HepG2 (cell line): ENCODE results near the gene MBD2. TPM values are rescaled to one million over a fixed set of nuclear protein-coding genes. Genes with fewer than 3 reads are reported as not detected.

Experiments used
- ATAC-seq: fragments of 200-7000 bp; cut with Tn5 transposase; 3 replicates; pipeline ENCODE4 v1.9.1; 2020; ENCODE audit warnings: mild to moderate bottlenecking, moderate library complexity
- BruUV-seq: library from RNA; stranded (reverse); fragments of 400-500 nt; replicated peaks from 2 replicates; lab custom pipeline; 2021; lab: Mats Ljungman, UMichigan
- CTCF ChIA-PET: fragments of 300-600 bp; formaldehyde crosslinking; extraction: SDS; loops from one replicate; lab custom pipeline; 2021; ENCODE audit warnings: low total read pairs, inconsistent platforms, low intra/inter-chr PET ratio; lab: Yijun Ruan, JAX
- POLR2A ChIA-PET: fragments of 350-600 bp; sonication (Branson Sonifier 250); formaldehyde crosslinking; loops from one replicate; lab custom pipeline; 2020; ENCODE audit warnings: antibody characterized with exemption, inconsistent platforms; lab: Yijun Ruan, JAX
- DNase-seq: peaks from one replicate; pipeline ENCODE4 v3.0.0-alpha.2; 2015; ENCODE audit warnings: low spot score
- FAIRE-seq: peaks from 3 replicates; lab custom pipeline; 2011; peaks lifted over from hg19 to GRCh38; lab: Jason Lieb, UNC
- H2AFZ ChIP-seq: one replicate; pipeline ENCODE4 v1.6.1; 2011; ENCODE audit warnings: low read length, inconsistent platforms
- H3K27ac ChIP-seq: fragments of 300-600 bp; 3 replicates; pipeline ENCODE4 v1.8.0; 2011; ENCODE audit warnings: mixed run types, mild to moderate bottlenecking, mixed read lengths, low read length, inconsistent platforms; ENCODE audit not compliant: insufficient read depth; ENCODE audit errors: extremely low read length
- H3K27me3 ChIP-seq, 2 experiments: fragments of 200-600 bp in 1 of 2; 2 replicates in 1 of 2; 3 replicates in 1 of 2; pipeline versions ENCODE4 v1.6.0 to v1.8.0; 2011; ENCODE audit warnings: low read length in 2 of 2, mild to moderate bottlenecking in 2 of 2, moderate library complexity in 2 of 2, inconsistent platforms in 1 of 2; ENCODE audit not compliant: insufficient read depth in 2 of 2, control insufficient read depth in 1 of 2
- H3K36me3 ChIP-seq, 2 experiments: fragments of 200-600 bp in 1 of 2; replicated peaks in 1 of 2; 2 replicates in 1 of 2; 3 replicates in 1 of 2; pipeline versions ENCODE4 v1.5.1 to v1.8.0; 2011; ENCODE audit warnings: low read length in 2 of 2, inconsistent platforms in 1 of 2; ENCODE audit not compliant: insufficient read depth in 2 of 2, control insufficient read depth in 1 of 2
- H3K4me1 ChIP-seq: 2 replicates; pipeline ENCODE4 v1.5.1; 2012; ENCODE audit warnings: low read length, inconsistent platforms; ENCODE audit not compliant: insufficient read depth
- H3K4me2 ChIP-seq: 2 replicates; pipeline ENCODE4 v1.6.0; 2011; ENCODE audit warnings: low read depth, low read length, inconsistent platforms
- H3K4me3 ChIP-seq, 3 experiments: fragments of 200-600 bp in 1 of 3; sonication (generic), shearing (Covaris generic) in 1 of 3; replicated peaks in 1 of 3; 2 replicates each; pipeline ENCODE4 v1.5.1; 2011 to 2016; ENCODE audit warnings: low read length in 3 of 3, inconsistent platforms in 2 of 3, low read depth in 2 of 3, mild to moderate bottlenecking in 2 of 3, control low read depth in 1 of 3, mixed read lengths in 1 of 3; ENCODE audit not compliant: insufficient read depth in 1 of 3
- H3K79me2 ChIP-seq: one replicate; pipeline ENCODE4 v1.6.1; 2011; ENCODE audit warnings: low read length, inconsistent platforms; ENCODE audit not compliant: insufficient read depth
- H3K9ac ChIP-seq: 2 replicates; pipeline ENCODE4 v1.6.0; 2011; ENCODE audit warnings: mild to moderate bottlenecking, low read depth, low read length, inconsistent platforms; ENCODE audit not compliant: insufficient read depth
- H3K9me3 ChIP-seq: 2 replicates; pipeline ENCODE4 v1.5.1; 2012; ENCODE audit warnings: mild to moderate bottlenecking, low read length
- H4K20me1 ChIP-seq: 2 replicates; pipeline ENCODE4 v1.6.0; 2011; ENCODE audit warnings: inconsistent platforms, mild to moderate bottlenecking, low read length, moderate library complexity; ENCODE audit not compliant: insufficient read depth
- FOSL2 ChIP-seq: sonication (generic); formaldehyde crosslinking; IDR thresholded peaks from 2 replicates; pipeline ENCODE4 v1.4.0; 2020; ENCODE audit warnings: missing genetic modification reagents
- KDM3A ChIP-seq: IDR thresholded peaks from 2 replicates; pipeline ENCODE4 v1.6.1; 2018; ENCODE audit warnings: low read depth, missing compliant biosample characterization
- PATZ1 ChIP-seq: sonication (generic); formaldehyde crosslinking; IDR thresholded peaks from 2 replicates; pipeline ENCODE4 v1.4.0; 2020; ENCODE audit warnings: missing genetic modification reagents
- SATB2 ChIP-seq: sonication (generic); formaldehyde crosslinking; IDR thresholded peaks from 2 replicates; pipeline ENCODE4 v1.5.0; 2020; ENCODE audit warnings: missing genetic modification reagents
- XRCC5 ChIP-seq: fragments of 200-400 bp; formaldehyde crosslinking; optimal IDR thresholded peaks from 2 replicates; pipeline ENCODE3; 2017; ENCODE audit warnings: mild to moderate bottlenecking, low read length
- ZBTB20 ChIP-seq: sonication (generic); formaldehyde crosslinking; IDR thresholded peaks from 2 replicates; pipeline ENCODE4 v1.8.1; 2023; ENCODE audit warnings: missing genetic modification reagents, low read depth, mild to moderate bottlenecking, borderline replicate concordance
- ZFP1 ChIP-seq: IDR thresholded peaks from 2 replicates; pipeline ENCODE4 v1.6.1; 2016
- ZNF12 ChIP-seq: sonication (generic); formaldehyde crosslinking; IDR thresholded peaks from 2 replicates; pipeline ENCODE4 v1.5.0; 2020; ENCODE audit warnings: missing genetic modification reagents
- ZNF549 ChIP-seq: sonication (generic); formaldehyde crosslinking; IDR thresholded peaks from 2 replicates; pipeline ENCODE4 v1.5.0; 2020; ENCODE audit warnings: missing genetic modification reagents
- ZNF749 ChIP-seq: sonication (generic); formaldehyde crosslinking; IDR thresholded peaks from 2 replicates; pipeline ENCODE4 v1.8.0; 2022; ENCODE audit warnings: mild to moderate bottlenecking, missing genetic modification reagents, moderate library complexity, borderline replicate concordance
- ZNF772 ChIP-seq: sonication (generic); formaldehyde crosslinking; IDR thresholded peaks from 2 replicates; pipeline ENCODE4 v1.5.0; 2020; ENCODE audit warnings: mild to moderate bottlenecking, missing genetic modification reagents
- ZZZ3 ChIP-seq: sonication (generic); formaldehyde crosslinking; IDR thresholded peaks from 2 replicates; pipeline ENCODE4 v1.4.0; 2020; ENCODE audit warnings: missing genetic modification reagents, mild to moderate bottlenecking, borderline replicate concordance
- WGBS: methylation state at CpG from one replicate; pipeline ENCODE4 v1.1.6; 2017; ENCODE audit warnings: low lambda C conversion rate; 5-methylcytosine and 5-hydroxymethylcytosine counted together
- in situ Hi-C: cut with HindIII; loops from 2 replicates; pipeline ENCODE4 v1.10.0; 2017; ENCODE audit warnings: low pct_unique_long_range_greater_than_20kb; ENCODE audit not compliant: extremely low pct_ligation_motif_present
- intact Hi-C: fragments of 100-400 bp; cut with micrococcal nuclease; formaldehyde crosslinking; loops from one replicate; pipeline ENCODE4 v1.10.0; 2022; ENCODE audit not compliant: unreplicated experiment
- polyA plus RNA-seq, 8 experiments: library from polyadenylated mRNA; depleted of rRNA in 3 of 8; stranded (reverse) in 7 of 8; unstranded in 1 of 8; fragments of >200 nt; fragmentation: Illumina TruSeq in 4 of 8; extraction: Trizol in 4 of 8; gene quantifications; 2 replicates each; pipeline versions ENCODE4 v1.2.1 to v1.2.3, GENCODE V29; 2011 to 2016; ENCODE audit warnings: low read depth in 4 of 8, missing spikeins in 1 of 8, mixed read lengths in 1 of 8; ENCODE audit not compliant: insufficient read depth in 1 of 8
- total RNA-seq, 5 experiments: library from RNA; depleted of rRNA; stranded (reverse); fragments of >200 nt; fragmentation: Illumina TruSeq; extraction: Trizol; gene quantifications; 2 replicates each; pipeline ENCODE4 v1.2.3, GENCODE V29; 2016; ENCODE audit warnings: low read depth in 1 of 5
- TF ChIP-seq, protein P1 (sequence below), 2 experiments: sonication (generic) in 1 of 2; formaldehyde crosslinking in 1 of 2; IDR thresholded peaks; 2 replicates each; pipeline versions ENCODE4 v1.5.1 to v1.6.1; 2011 to 2020; ENCODE audit warnings: borderline replicate concordance in 1 of 2, low read depth in 1 of 2, low read length in 1 of 2, mild to moderate bottlenecking in 1 of 2, missing genetic modification reagents in 1 of 2, moderate library complexity in 1 of 2
- TF ChIP-seq, protein P2 (sequence below): sonication (generic); formaldehyde crosslinking; IDR thresholded peaks from 2 replicates; pipeline ENCODE4 v1.5.1; 2020; ENCODE audit warnings: missing genetic modification reagents, mild to moderate bottlenecking, borderline replicate concordance

MBD2 gene
- total and polyA plus RNA-seq, 2 of the 13 experiments (the other 11 are each of a cell fraction or from before 2014, with no cell fraction given) = 19.1 to 38.5 TPM

DNA sequence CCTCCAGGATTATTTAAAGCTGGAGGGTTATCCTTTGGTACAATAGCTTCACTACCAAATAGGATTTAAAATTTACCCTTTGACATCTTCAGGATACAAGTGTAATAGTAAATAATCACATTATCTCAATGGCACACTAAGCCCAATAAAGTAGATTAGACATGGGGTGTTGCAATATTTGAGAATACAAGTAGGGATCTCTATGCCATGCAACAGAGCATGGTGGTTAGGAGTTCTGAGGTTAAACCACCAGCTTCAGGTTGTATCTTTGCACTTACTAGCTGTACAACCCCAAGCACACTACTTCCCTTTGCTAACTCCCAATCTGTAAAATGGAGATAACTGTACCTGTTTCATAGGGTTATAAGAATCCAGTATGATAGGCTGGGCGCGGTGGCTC lies 6.2 kb downstream of the MBD2 start:
- peaks cover 12% of the 10 kb centered on the region; the same call in 1 of the 2 replicates for H4K20me1 ChIP-seq

More for the DNA sequence above, 6.2 kb downstream of the MBD2 start:
- no peak for ATAC-seq
- no peak overlapping the region for H3K27ac ChIP-seq
- no peaks in the 10 kb centered on the region for H3K27me3 ChIP-seq
- TF ChIP-seq SATB2 = no peak
- no peak for TF ChIP-seq ZBTB20 (CRISPR knock-in tag)
- TF ChIP-seq FOSL2 = no peak
- TF ChIP-seq ZNF749 (CRISPR knock-in tag) = no peak
- no peak for TF ChIP-seq PATZ1
- no peak for TF ChIP-seq KDM3A (CRISPR knock-in tag)
- no peak for TF ChIP-seq ZZZ3 (CRISPR knock-in tag)
- TF ChIP-seq ZFP1 (CRISPR knock-in tag) = no peak
- TF ChIP-seq ZNF772 (CRISPR knock-in tag) = no peak
- TF ChIP-seq, protein P1, sequence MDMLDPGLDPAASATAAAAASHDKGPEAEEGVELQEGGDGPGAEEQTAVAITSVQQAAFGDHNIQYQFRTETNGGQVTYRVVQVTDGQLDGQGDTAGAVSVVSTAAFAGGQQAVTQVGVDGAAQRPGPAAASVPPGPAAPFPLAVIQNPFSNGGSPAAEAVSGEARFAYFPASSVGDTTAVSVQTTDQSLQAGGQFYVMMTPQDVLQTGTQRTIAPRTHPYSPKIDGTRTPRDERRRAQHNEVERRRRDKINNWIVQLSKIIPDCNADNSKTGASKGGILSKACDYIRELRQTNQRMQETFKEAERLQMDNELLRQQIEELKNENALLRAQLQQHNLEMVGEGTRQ (IDR thresholded peaks at IDR 0.05; ENCODE audit: low read depth, low read length) = no peak
- TF ChIP-seq, protein P1 (CRISPR knock-in tag; IDR thresholded peaks at IDR 0.05; ENCODE audit: borderline replicate concordance) = no peak
- TF ChIP-seq, protein P2, sequence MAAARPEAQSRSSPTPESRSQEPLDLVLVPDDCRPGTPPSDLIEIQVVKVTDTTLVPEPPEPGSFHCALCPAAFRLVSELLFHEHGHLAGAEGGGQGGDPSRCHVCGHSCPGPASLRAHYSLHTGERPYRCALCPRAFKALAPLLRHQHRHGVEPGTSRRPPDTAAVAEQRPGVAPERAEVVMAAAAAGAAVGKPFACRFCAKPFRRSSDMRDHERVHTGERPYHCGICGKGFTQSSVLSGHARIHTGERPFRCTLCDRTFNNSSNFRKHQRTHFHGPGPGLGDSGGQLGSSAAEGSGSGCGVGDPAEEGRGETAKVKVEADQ (CRISPR knock-in tag) = no peak
- no peak for TF ChIP-seq XRCC5
- no peak for TF ChIP-seq ZNF12 (CRISPR knock-in tag)
- no peak for TF ChIP-seq ZNF549 (CRISPR knock-in tag)
- TF ChIP-seq, all 625 proteins: peak for 0
- ChIA-PET POLR2A (interaction anchor here (1.5 kb wide), 1 partner anchor 52 kb away, joined by 6 read pairs; the partner anchor contains the start of gene POLI), CTCF (no interaction called here)
- H3K4me1 ChIP-seq = peaks cover 44% of the 10 kb centered on the region
- intact Hi-C loops (no loop called here), in situ Hi-C loops (no loop called here)
- no peaks in the 10 kb centered on the region for H3K36me3 ChIP-seq
- H3K4me2 ChIP-seq = no peak overlapping the region
- H2AFZ ChIP-seq = no peak overlapping the region
- H3K4me3 ChIP-seq = no peak overlapping the region
- DNase-seq (no peak), FAIRE-seq (no peak)
- 100% methylated on average over 2 of the region's 2 CpGs for WGBS
- H3K79me2 ChIP-seq = peaks cover 83% of the 10 kb centered on the region
- H3K9me3 ChIP-seq = no peaks in the 10 kb centered on the region
- BruUV-seq = no TSS peak
- no peak overlapping the region for H3K9ac ChIP-seq
